GM12878 (cell line): Measurements from ENCODE around the gene ARHGAP30. TPM values are rescaled to one million over a fixed set of nuclear protein-coding genes. Genes with fewer than 3 reads are reported as not detected.
A peak's percentile ranks its signal among the peaks of the same experiment; 100 is the strongest.

Experiments used
- BCL3 ChIP-seq: IDR thresholded peaks from 2 replicates; pipeline ENCODE4 v1.6.1; 2011; ENCODE audit warnings: borderline replicate concordance, low read depth, mild to moderate bottlenecking, moderate library complexity, low read length; ENCODE audit not compliant: insufficient read depth, poor library complexity, severe bottlenecking
- EED ChIP-seq: sonication (generic); IDR thresholded peaks from 2 replicates; pipeline ENCODE4 v1.6.1; 2016; ENCODE audit warnings: antibody characterized with exemption, low read depth
- GABPA ChIP-seq: IDR thresholded peaks from 2 replicates; pipeline ENCODE4 v1.6.1; 2014; ENCODE audit warnings: antibody characterized with exemption, low read depth, mild to moderate bottlenecking, inconsistent platforms
- HSF1 ChIP-seq: fragments of 150-350 bp; IDR thresholded peaks from 2 replicates; pipeline ENCODE4 v1.6.1; 2014; ENCODE audit warnings: mild to moderate bottlenecking, low read depth, low read length
- JUNB ChIP-seq: IDR thresholded peaks from 2 replicates; pipeline ENCODE4 v1.6.1; 2016; ENCODE audit warnings: antibody characterized with exemption, mild to moderate bottlenecking
- MAX ChIP-seq: IDR thresholded peaks from 2 replicates; pipeline ENCODE4 v1.6.1; 2012; ENCODE audit warnings: low read depth, low read length, improper control_type of control experiment
- NBN ChIP-seq: fragments of 450-650 bp; IDR thresholded peaks from 2 replicates; pipeline ENCODE4 v1.6.1; 2016
- PAX8 ChIP-seq: fragments of 450-650 bp; IDR thresholded peaks from 2 replicates; pipeline ENCODE4 v1.6.1; 2017; ENCODE audit warnings: mild to moderate bottlenecking, moderate library complexity
- PRDM15 ChIP-seq: fragments of 450-650 bp; formaldehyde crosslinking; IDR thresholded peaks from 2 replicates; pipeline ENCODE4 v1.4.0; 2020; ENCODE audit warnings: mild to moderate bottlenecking, moderate library complexity
- SMAD1 ChIP-seq: fragments of 450-650 bp; IDR thresholded peaks from 2 replicates; pipeline ENCODE4 v1.6.1; 2018; ENCODE audit warnings: mild to moderate bottlenecking, low read depth; ENCODE audit not compliant: partially characterized antibody
- SREBF2 ChIP-seq: IDR thresholded peaks from 2 replicates; pipeline ENCODE4 v1.6.1; 2012; ENCODE audit warnings: mild to moderate bottlenecking, low read length
- STAT3 ChIP-seq: IDR thresholded peaks from 2 replicates; pipeline ENCODE4 v1.6.1; 2011; ENCODE audit warnings: low read depth, low read length, improper control_type of control experiment
- SUZ12 ChIP-seq: fragments of 200-600 bp; sonication (generic); IDR thresholded peaks from one replicate; pipeline ENCODE4 v1.6.1; 2018; ENCODE audit warnings: antibody characterized with exemption, mild to moderate bottlenecking; ENCODE audit not compliant: unreplicated experiment
- ZNF24 ChIP-seq: fragments of 450-650 bp; IDR thresholded peaks from 2 replicates; pipeline ENCODE4 v1.6.1; 2017; ENCODE audit warnings: antibody characterized with exemption, mild to moderate bottlenecking
- ZNF622 ChIP-seq: fragments of 450-650 bp; IDR thresholded peaks from 2 replicates; pipeline ENCODE4 v1.6.1; 2017; ENCODE audit warnings: mild to moderate bottlenecking, inconsistent platforms
- polyA plus RNA-seq, 11 experiments: library from polyadenylated mRNA; depleted of rRNA in 4 of 11; unstranded in 6 of 11; stranded (reverse) in 5 of 11; fragments of >200 nt; fragmentation: Nextera tagmentation in 4 of 11; fragmentation: Illumina TruSeq in 1 of 11; extraction: Ambion mirVana in 4 of 11; extraction: Trizol in 1 of 11; gene quantifications; 1 replicate in 1 of 11; 2 replicates in 10 of 11; pipeline versions ENCODE4 v1.2.1 to v1.2.3, GENCODE V29; 2011 to 2016; ENCODE audit warnings: inconsistent platforms in 2 of 11, missing spikeins in 2 of 11, low read depth in 1 of 11
- total RNA-seq, 4 experiments: library from RNA; depleted of rRNA in 3 of 4; stranded (reverse); fragments of >200 nt in 3 of 4; fragmentation: Illumina TruSeq in 1 of 4; extraction: Trizol in 1 of 4; gene quantifications; 2 replicates each; pipeline versions ENCODE4 v1.2.1 to v1.2.3, GENCODE V29; 2013 to 2021
- TF ChIP-seq, protein P1 (sequence below), 3 experiments: IDR thresholded peaks in 2 of 3; conservative IDR thresholded peaks in 1 of 3; 2 replicates each; pipeline ENCODE4 v1.5.1; 2011; ENCODE audit warnings: low read depth in 3 of 3, low read length in 3 of 3, mild to moderate bottlenecking in 3 of 3, control low read depth in 2 of 3, moderate library complexity in 2 of 3, inconsistent platforms in 1 of 3, mixed read lengths in 1 of 3; ENCODE audit not compliant: control insufficient read depth in 2 of 3, insufficient read depth in 1 of 3; ENCODE audit errors: extremely low read depth in 1 of 3
- TF ChIP-seq, protein P2 (sequence below): fragments of 450-650 bp; formaldehyde crosslinking; IDR thresholded peaks from 2 replicates; pipeline ENCODE4 v1.4.0; 2022; ENCODE audit warnings: mild to moderate bottlenecking, moderate library complexity

The ARHGAP30 gene
- total and polyA plus RNA-seq, 10 of the 15 experiments (the other 5 are each of a cell fraction or from before 2014, with no cell fraction given) = 12.9 to 143 (median 76.3) TPM

DNA sequence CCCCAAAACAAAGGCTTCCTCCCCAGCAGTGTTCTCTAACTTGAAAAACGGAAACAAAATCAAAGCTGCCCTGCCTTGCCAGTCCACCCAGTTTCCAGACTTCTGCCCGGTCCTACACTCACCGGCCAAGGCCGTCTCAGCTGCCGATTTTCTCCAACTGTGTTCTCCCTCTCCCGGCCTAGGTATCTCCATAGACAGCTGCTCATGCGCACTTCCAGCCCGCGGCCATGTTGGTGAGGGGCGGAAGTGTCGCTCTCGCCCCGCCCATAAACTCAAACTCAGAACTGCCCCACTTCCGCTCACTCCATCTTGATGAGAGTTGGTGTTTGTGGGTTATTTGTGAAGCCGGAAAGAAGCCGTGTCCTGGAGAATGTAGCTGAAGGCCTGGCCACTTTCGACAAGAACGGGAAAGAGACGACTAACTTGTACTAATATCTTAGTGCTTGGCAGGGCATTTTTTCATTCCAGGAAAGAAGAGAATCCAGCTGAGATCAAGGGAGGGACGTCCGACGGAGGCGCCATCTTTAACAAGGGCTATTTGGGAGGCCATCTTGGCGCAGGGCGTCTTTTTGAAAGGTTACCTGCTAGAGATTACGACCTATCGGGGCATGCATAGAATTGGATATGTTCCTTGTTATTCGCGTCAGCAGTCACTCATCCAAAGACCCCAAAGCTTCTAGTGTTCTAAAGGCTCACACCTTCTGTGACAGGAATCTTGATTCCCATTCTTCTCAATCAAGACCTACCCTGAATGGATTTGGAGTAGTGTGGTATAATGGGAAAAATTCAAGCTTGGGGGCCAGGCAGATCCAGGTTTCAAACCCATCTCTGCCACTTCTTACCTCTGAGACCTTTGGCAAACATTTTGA, 23.7 kb downstream of the ARHGAP30 start, which contains the start of gene USF1 (continued):
- TF ChIP-seq, protein P1, sequence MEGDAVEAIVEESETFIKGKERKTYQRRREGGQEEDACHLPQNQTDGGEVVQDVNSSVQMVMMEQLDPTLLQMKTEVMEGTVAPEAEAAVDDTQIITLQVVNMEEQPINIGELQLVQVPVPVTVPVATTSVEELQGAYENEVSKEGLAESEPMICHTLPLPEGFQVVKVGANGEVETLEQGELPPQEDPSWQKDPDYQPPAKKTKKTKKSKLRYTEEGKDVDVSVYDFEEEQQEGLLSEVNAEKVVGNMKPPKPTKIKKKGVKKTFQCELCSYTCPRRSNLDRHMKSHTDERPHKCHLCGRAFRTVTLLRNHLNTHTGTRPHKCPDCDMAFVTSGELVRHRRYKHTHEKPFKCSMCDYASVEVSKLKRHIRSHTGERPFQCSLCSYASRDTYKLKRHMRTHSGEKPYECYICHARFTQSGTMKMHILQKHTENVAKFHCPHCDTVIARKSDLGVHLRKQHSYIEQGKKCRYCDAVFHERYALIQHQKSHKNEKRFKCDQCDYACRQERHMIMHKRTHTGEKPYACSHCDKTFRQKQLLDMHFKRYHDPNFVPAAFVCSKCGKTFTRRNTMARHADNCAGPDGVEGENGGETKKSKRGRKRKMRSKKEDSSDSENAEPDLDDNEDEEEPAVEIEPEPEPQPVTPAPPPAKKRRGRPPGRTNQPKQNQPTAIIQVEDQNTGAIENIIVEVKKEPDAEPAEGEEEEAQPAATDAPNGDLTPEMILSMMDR (IDR thresholded peaks at IDR 0.05 in 2 of 3, conservative IDR thresholded peaks at IDR 0.05 in 1 of 3; ENCODE audit: control insufficient read depth in 2 of 3, extremely low read depth in 1 of 3, insufficient read depth in 1 of 3, low read depth in 3 of 3, low read length in 3 of 3) = no peak
- TF ChIP-seq SUZ12 = no peak
- peak; percentile 96 for TF ChIP-seq PAX8
- peak; percentile 97 for TF ChIP-seq GABPA
- TF ChIP-seq, protein P2, sequence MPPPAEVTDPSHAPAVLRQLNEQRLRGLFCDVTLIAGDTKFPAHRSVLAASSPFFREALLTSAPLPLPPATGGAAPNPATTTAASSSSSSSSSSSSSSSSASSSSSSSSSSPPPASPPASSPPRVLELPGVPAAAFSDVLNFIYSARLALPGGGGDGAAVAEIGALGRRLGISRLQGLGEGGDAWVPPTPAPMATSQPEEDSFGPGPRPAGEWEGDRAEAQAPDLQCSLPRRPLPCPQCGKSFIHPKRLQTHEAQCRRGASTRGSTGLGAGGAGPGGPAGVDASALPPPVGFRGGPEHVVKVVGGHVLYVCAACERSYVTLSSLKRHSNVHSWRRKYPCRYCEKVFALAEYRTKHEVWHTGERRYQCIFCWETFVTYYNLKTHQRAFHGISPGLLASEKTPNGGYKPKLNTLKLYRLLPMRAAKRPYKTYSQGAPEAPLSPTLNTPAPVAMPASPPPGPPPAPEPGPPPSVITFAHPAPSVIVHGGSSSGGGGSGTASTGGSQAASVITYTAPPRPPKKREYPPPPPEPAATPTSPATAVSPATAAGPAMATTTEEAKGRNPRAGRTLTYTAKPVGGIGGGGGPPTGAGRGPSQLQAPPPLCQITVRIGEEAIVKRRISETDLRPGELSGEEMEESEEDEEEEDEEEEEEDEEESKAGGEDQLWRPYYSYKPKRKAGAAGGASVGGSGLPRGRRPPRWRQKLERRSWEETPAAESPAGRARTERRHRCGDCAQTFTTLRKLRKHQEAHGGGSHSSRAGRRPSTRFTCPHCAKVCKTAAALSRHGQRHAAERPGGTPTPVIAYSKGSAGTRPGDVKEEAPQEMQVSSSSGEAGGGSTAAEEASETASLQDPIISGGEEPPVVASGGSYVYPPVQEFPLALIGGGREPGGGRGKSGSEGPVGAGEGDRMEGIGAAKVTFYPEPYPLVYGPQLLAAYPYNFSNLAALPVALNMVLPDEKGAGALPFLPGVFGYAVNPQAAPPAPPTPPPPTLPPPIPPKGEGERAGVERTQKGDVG (CRISPR knock-in tag) = no peak; the same call in 1 of the 2 replicates
- peak; percentile 46 for TF ChIP-seq BCL3
- TF ChIP-seq STAT3 = no peak
- peak; percentile 79 for TF ChIP-seq SMAD1
- TF ChIP-seq ZNF24 = no peak
- TF ChIP-seq PRDM15 (CRISPR knock-in tag) = no peak
- TF ChIP-seq HSF1 = no peak
- no peak for TF ChIP-seq MAX
- TF ChIP-seq NBN = peak; percentile 92
- TF ChIP-seq SREBF2 = no peak
- no peak for TF ChIP-seq JUNB
- TF ChIP-seq EED = 0 out of 2 replicates have a peak, but pooled peaks have one; percentile 7
- TF ChIP-seq ZNF622 = no peak
